Gastroesophageal sphincter (tissue), 3 donors: ENCODE data around the gene SLC6A1.

ENCODE experiments used
- CTCF ChIP-seq, 4 experiments: fragments of 200-600 bp in 2 of 4; fragments of 450-650 bp in 2 of 4; sonication (generic) in 1 of 4; IDR thresholded peaks; one replicate each; pipeline ENCODE4 v1.5.1; 2017 to 2019; ENCODE audit warnings: antibody characterized with exemption in 4 of 4, mild to moderate bottlenecking in 2 of 4, moderate library complexity in 2 of 4
- POLR2A ChIP-seq, 2 donors: fragments of 450-650 bp; IDR thresholded peaks; one replicate each; pipeline ENCODE4 v1.6.1; 2017; ENCODE audit warnings: antibody characterized with exemption in 2 of 2, mild to moderate bottlenecking in 2 of 2, moderate library complexity in 1 of 2
- POLR2AphosphoS5 ChIP-seq: sonication (generic); formaldehyde crosslinking; IDR thresholded peaks from one replicate; pipeline ENCODE4 v1.6.1; 2017; ENCODE audit warnings: antibody characterized with exemption

GRCh38 chr3:11053926-11054503, 61.5 kb downstream of the SLC6A1 start:
- TF ChIP-seq CTCF (IDR thresholded peaks at IDR 0.05) (no peak), POLR2A (IDR thresholded peaks at IDR 0.05) (no peak), POLR2AphosphoS5 (no peak)
